ENCODE data around the gene MMP25. TPM values are rescaled to one million over a fixed set of nuclear protein-coding genes. Genes with fewer than 3 reads are reported as not detected.
A peak's percentile ranks its signal among the peaks of the same experiment; 100 is the strongest.

The MMP25 gene
- total and polyA plus RNA-seq, 2 donors (not counting 1 experiment from before 2014, with no cell fraction given), result 0.12 to 0.22 TPM

- H3K36me3 ChIP-seq (replicated peaks in 1 of 2; ENCODE audit: control extremely low read depth in 1 of 2, control insufficient read depth in 1 of 2, extremely low read depth in 1 of 2, insufficient read depth in 2 of 2, low read length in 1 of 2), result peaks cover 0 to 18% of the 10 kb centered on the region in 2 experiments
- H3K27ac ChIP-seq (ENCODE audit: low read length in 2 of 2), result no peak overlapping the region
- H3K27ac Mint-ChIP-seq, result no peak overlapping the region
- H3K9me3 ChIP-seq (ENCODE audit: control extremely low read depth in 1 of 3, control insufficient read depth in 2 of 3, insufficient read depth in 1 of 3, low read length in 2 of 3), result peaks cover 0 to 17% (median 0%) of the 10 kb centered on the region in 3 donors
- H2AFZ ChIP-seq (ENCODE audit: insufficient read depth, low read depth, low read length, poor library complexity, severe bottlenecking), result no peak overlapping the region
- POLR2A ChIA-PET, result interaction anchor here (0.6 to 2.3 kb wide), 10 partner anchors 17 to 1058 kb away, joined by 3 to 10 read pairs (median 4); no protein-coding TSS in a partner anchor
- peaks cover 0 to 54% (median 24%) of the 10 kb centered on the region in 4 experiments for H3K27me3 ChIP-seq (replicated peaks in 1 of 4; ENCODE audit: control extremely low read depth in 1 of 4, control insufficient read depth in 3 of 4, insufficient read depth in 4 of 4, low read length in 3 of 4)
- H3K4me1 Mint-ChIP-seq, result peaks cover 26% of the 10 kb centered on the region
- intact Hi-C loops (cut with micrococcal nuclease), result loop anchor here (1.0 to 10.0 kb wide), 4 partner anchors 9 to 1724 kb away; partner anchors contain the start of genes TNFRSF12A, UBE2I and ZNF263
- 39% methylated on average over 11 of the region's 15 CpGs for WGBS (ENCODE audit: insufficient coverage)
- H3K79me2 ChIP-seq (ENCODE audit: control insufficient read depth, insufficient read depth, low read length), result peaks cover 15% of the 10 kb centered on the region
- peak overlapping the region; percentile 72 for H3K4me2 ChIP-seq (replicated peaks; ENCODE audit: low read depth, low read length, poor library complexity, severe bottlenecking)
- no peak overlapping the region for H3K9ac ChIP-seq (ENCODE audit: low read length)
- DNase-seq (no peak), ATAC-seq (ENCODE audit: low read depth) (no peak)
- no peak overlapping the region for H3K4me3 Mint-ChIP-seq
- peaks cover 33% of the 10 kb centered on the region for H3K27me3 Mint-ChIP-seq
- H3K4me1 ChIP-seq (ENCODE audit: control insufficient read depth in 2 of 2, insufficient read depth in 2 of 2, low read length in 2 of 2), result peaks cover 30 to 31% of the 10 kb centered on the region in 2 donors
- H4K20me1 ChIP-seq (ENCODE audit: control insufficient read depth, insufficient read depth, low read length, poor library complexity, severe bottlenecking), result peaks cover 47% of the 10 kb centered on the region
- TF ChIP-seq CTCF (IDR thresholded peaks at IDR 0.05), result no peak
- no peak for TF ChIP-seq EZH2 (IDR thresholded peaks at IDR 0.05; ENCODE audit: borderline replicate concordance, insufficient read depth, low read depth, low read length, poor library complexity, severe bottlenecking)
- CTCF ChIA-PET, result interaction anchor here (0.7 to 8.9 kb wide), 20 partner anchors 9 to 146 kb away, joined by 3 to 213 read pairs (median 4); partner anchors contain the start of genes FLYWCH2, PKMYT1, TNFRSF12A and ZNF213
- H3K9me3 Mint-ChIP-seq (ENCODE audit: insufficient read depth), result no peaks in the 10 kb centered on the region
- H3K4me3 ChIP-seq (ENCODE audit: control extremely low read depth in 1 of 5, extremely low read depth in 1 of 5, insufficient read depth in 1 of 5, low read depth in 2 of 5, low read length in 4 of 5), result no peak overlapping the region
Observed at GRCh38 chr16:3028716-3029319, 17.5 kb upstream of the MMP25 start.
